WTC11 (cell line): ENCODE data around the gene DNAJC19. TPM values are rescaled to one million over a fixed set of nuclear protein-coding genes. Genes with fewer than 3 reads are reported as not detected.

Source experiments
- ATAC-seq: fragments of 200-7000 bp; cut with Tn5 transposase; 2 replicates; pipeline ENCODE4 v1.10.0; 2021; ENCODE audit warnings: mild to moderate bottlenecking, moderate library complexity
- CTCF ChIA-PET: fragments of 300-600 bp; sonication (Branson Sonifier 250); formaldehyde crosslinking; loops from one replicate; lab custom pipeline; 2021; ENCODE audit warnings: antibody characterized with exemption; lab: Charles Lee
- POLR2A ChIA-PET: fragments of 350-600 bp; sonication (Branson Sonifier 250); formaldehyde crosslinking; loops from one replicate; lab custom pipeline; 2021; ENCODE audit warnings: antibody characterized with exemption; lab: Charles Lee
- DNase-seq: peaks from one replicate; pipeline ENCODE4 v3.0.0; 2021; ENCODE audit warnings: low spot score
- H3K27ac Mint-ChIP-seq: 2 replicates; pipeline ENCODE4 v1.8.0; 2021; ENCODE audit warnings: mixed read lengths
- H3K27me3 Mint-ChIP-seq: 2 replicates; pipeline ENCODE4 v1.8.0; 2021; ENCODE audit warnings: low read depth, mild to moderate bottlenecking, moderate library complexity, mixed read lengths
- H3K36me3 Mint-ChIP-seq: 2 replicates; pipeline ENCODE4 v1.8.0; 2021; ENCODE audit warnings: mixed read lengths
- H3K4me1 Mint-ChIP-seq: 2 replicates; pipeline ENCODE4 v1.8.0; 2022; ENCODE audit warnings: mixed read lengths
- H3K4me3 Mint-ChIP-seq: 2 replicates; pipeline ENCODE4 v1.8.0; 2021; ENCODE audit warnings: mild to moderate bottlenecking, moderate library complexity, mixed read lengths
- H3K9me3 Mint-ChIP-seq: 2 replicates; pipeline ENCODE4 v1.8.0; 2021; ENCODE audit warnings: mixed read lengths
- CDX4 ChIP-seq: fragments of 250-450 bp; sonication (Bioruptor Pico); IDR thresholded peaks from 2 replicates; pipeline ENCODE4 v1.9.0; 2021; ENCODE audit warnings: moderate library complexity, mild to moderate bottlenecking, inconsistent platforms, borderline replicate concordance
- EMX1 ChIP-seq: fragments of 250-450 bp; sonication (Bioruptor Pico); IDR thresholded peaks from 2 replicates; pipeline ENCODE4 v1.8.0; 2021; ENCODE audit warnings: mild to moderate bottlenecking
- ESRRA ChIP-seq: sonication (generic); formaldehyde crosslinking; IDR thresholded peaks from 2 replicates; pipeline ENCODE4 v1.8.1; 2022; ENCODE audit warnings: mild to moderate bottlenecking, missing genetic modification reagents, borderline replicate concordance
- GTF2I ChIP-seq: fragments of 250-450 bp; sonication (Bioruptor Pico); conservative IDR thresholded peaks from 2 replicates; pipeline ENCODE4 v1.4.0; 2021; ENCODE audit warnings: mild to moderate bottlenecking
- HMGXB4 ChIP-seq: sonication (generic); formaldehyde crosslinking; IDR thresholded peaks from 2 replicates; pipeline ENCODE4 v1.8.1; 2023; ENCODE audit warnings: mild to moderate bottlenecking, moderate library complexity, missing genetic modification reagents
- JAZF1 ChIP-seq: fragments of 250-450 bp; sonication (Bioruptor Pico); IDR thresholded peaks from 2 replicates; pipeline ENCODE4 v1.9.0; 2021; ENCODE audit warnings: moderate library complexity, mild to moderate bottlenecking, inconsistent platforms
- MLX ChIP-seq: sonication (generic); formaldehyde crosslinking; IDR thresholded peaks from 2 replicates; pipeline ENCODE4 v1.8.1; 2023; ENCODE audit warnings: mild to moderate bottlenecking, missing genetic modification reagents, moderate library complexity
- MXD4 ChIP-seq: fragments of 250-450 bp; sonication (Bioruptor Pico); IDR thresholded peaks from 2 replicates; pipeline ENCODE4 v1.8.0; 2021; ENCODE audit warnings: mild to moderate bottlenecking, moderate library complexity, borderline replicate concordance
- PRRX2 ChIP-seq: fragments of 250-450 bp; sonication (Bioruptor Pico); IDR thresholded peaks from 2 replicates; pipeline ENCODE4 v1.8.0; 2021; ENCODE audit warnings: mild to moderate bottlenecking
- SMAD3 ChIP-seq: sonication (generic); formaldehyde crosslinking; IDR thresholded peaks from 2 replicates; pipeline ENCODE4 v1.8.0; 2022; ENCODE audit warnings: missing genetic modification reagents, mild to moderate bottlenecking, borderline replicate concordance
- SOX15 ChIP-seq: fragments of 250-450 bp; sonication (Bioruptor Pico); IDR thresholded peaks from 2 replicates; pipeline ENCODE4 v1.9.0; 2021; ENCODE audit warnings: mild to moderate bottlenecking
- ZNF232 ChIP-seq: sonication (generic); formaldehyde crosslinking; IDR thresholded peaks from 2 replicates; pipeline ENCODE4 v1.8.0; 2022; ENCODE audit warnings: mild to moderate bottlenecking, missing genetic modification reagents
- ZNF263 ChIP-seq: sonication (generic); formaldehyde crosslinking; IDR thresholded peaks from 2 replicates; pipeline ENCODE4 v1.8.1; 2022; ENCODE audit warnings: low read depth, mild to moderate bottlenecking, moderate library complexity, missing genetic modification reagents
- ZNF281 ChIP-seq: sonication (generic); formaldehyde crosslinking; IDR thresholded peaks from 2 replicates; pipeline ENCODE4 v1.8.0; 2023; ENCODE audit warnings: mild to moderate bottlenecking, missing genetic modification reagents
- ZNF317 ChIP-seq: sonication (generic); formaldehyde crosslinking; IDR thresholded peaks from 2 replicates; pipeline ENCODE4 v1.8.1; 2023; ENCODE audit warnings: low read depth, mild to moderate bottlenecking, moderate library complexity, missing genetic modification reagents, borderline replicate concordance
- ZNF423 ChIP-seq: fragments of 250-450 bp; sonication (Bioruptor Pico); IDR thresholded peaks from 2 replicates; pipeline ENCODE4 v2.1.2; 2022; ENCODE audit warnings: mild to moderate bottlenecking, moderate library complexity
- ZNF425 ChIP-seq: fragments of 250-450 bp; sonication (Bioruptor Pico); conservative IDR thresholded peaks from 2 replicates; pipeline ENCODE4 v1.9.0; 2021; ENCODE audit warnings: mild to moderate bottlenecking
- ZNF532 ChIP-seq: fragments of 250-450 bp; sonication (Bioruptor Pico); IDR thresholded peaks from 2 replicates; pipeline ENCODE4 v1.9.0; 2021; ENCODE audit warnings: mild to moderate bottlenecking, borderline replicate concordance
- total RNA-seq: library from RNA; stranded (reverse); gene quantifications from 3 replicates; pipeline ENCODE4 v1.2.3, GENCODE V29; 2021
- TF ChIP-seq, protein P1 (sequence below): fragments of 250-450 bp; sonication (Bioruptor Pico); IDR thresholded peaks from 2 replicates; pipeline ENCODE4 v1.9.0; 2021; ENCODE audit warnings: mild to moderate bottlenecking

Gene DNAJC19
- total RNA-seq, 1 experiment from 2014 or later = 65.7 TPM

GRCh38 chr3:181017690-181018089 is 28.2 kb upstream of the DNAJC19 start (continued):
- TF ChIP-seq HMGXB4 (CRISPR knock-in tag) (no peak), ZNF263 (CRISPR knock-in tag) (no peak), SOX15 (CRISPR knock-in tag) (no peak), EMX1 (CRISPR knock-in tag) (no peak), SMAD3 (no peak)

DNA sequence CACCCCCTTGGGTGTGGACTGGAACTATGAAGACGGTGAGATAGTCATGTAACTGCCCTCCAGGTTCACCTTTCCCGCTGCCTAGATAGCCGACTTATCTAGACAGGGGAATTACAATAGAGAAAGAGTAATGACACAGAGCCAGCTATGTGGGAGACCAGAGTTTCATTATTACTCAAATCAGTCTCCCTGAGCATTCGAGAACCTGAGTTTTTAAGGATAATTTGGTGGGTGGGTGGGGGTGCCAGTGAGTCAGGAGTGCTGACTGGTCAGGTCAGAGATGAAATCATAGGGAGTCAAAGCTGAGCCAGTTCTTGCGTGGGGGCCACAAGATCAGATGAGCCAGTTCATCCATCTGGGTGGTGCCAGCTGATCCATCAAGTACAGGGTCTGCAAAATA is 19.7 kb upstream of the DNAJC19 start:
- peaks cover 12% of the 10 kb centered on the region for H3K9me3 Mint-ChIP-seq
- DNase-seq = no peak
- CTCF ChIA-PET = no interaction called here
- no peak for TF ChIP-seq ZNF317
- TF ChIP-seq, all 79 proteins: peak for 0
- Mint-ChIP-seq H3K4me3 (no peak overlapping the region), H3K4me1 (peaks cover 6% of the 10 kb centered on the region), H3K36me3 (no peaks in the 10 kb centered on the region; the same call in 1 of the 2 replicates), H3K27ac (no peak overlapping the region), H3K27me3 (no peaks in the 10 kb centered on the region; the same call in 1 of the 2 replicates)
- peak; percentile 59 for ATAC-seq
- POLR2A ChIA-PET = no interaction called here

DNA sequence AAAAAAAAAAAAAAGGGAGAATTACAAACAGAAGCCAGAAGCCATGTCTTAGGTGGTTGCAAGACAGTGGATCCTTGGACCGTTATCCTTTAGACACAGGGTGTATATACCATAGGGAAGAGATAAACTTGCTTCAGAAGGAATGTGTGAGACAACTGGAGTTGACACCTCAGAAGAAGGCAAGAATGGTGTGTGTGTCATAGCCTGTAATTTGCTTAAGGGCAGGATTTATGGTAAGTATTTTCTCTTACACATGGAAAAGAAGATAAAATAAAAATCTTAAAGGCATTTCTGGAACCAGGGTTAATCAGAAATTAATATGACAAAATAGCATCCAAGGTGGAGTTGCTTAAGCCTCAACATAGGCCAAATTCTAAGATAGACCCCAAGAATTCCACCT is 19.3 kb upstream of the DNAJC19 start:
- Mint-ChIP-seq H3K27ac (no peak overlapping the region), H3K9me3 (peaks cover 12% of the 10 kb centered on the region), H3K4me3 (no peak overlapping the region), H3K27me3 (peaks cover under 1% of the 10 kb centered on the region), H3K4me1 (peaks cover 8% of the 10 kb centered on the region), H3K36me3 (no peaks in the 10 kb centered on the region; the same call in 1 of the 2 replicates)
- no peak for ATAC-seq
- no peak for DNase-seq
- ChIA-PET CTCF (no interaction called here), POLR2A (no interaction called here)
- TF ChIP-seq ZNF281 (no peak), JAZF1 (CRISPR knock-in tag) (no peak), CDX4 (CRISPR knock-in tag) (no peak), MXD4 (CRISPR knock-in tag) (no peak), PRRX2 (CRISPR knock-in tag) (no peak), ZNF232 (no peak), EMX1 (CRISPR knock-in tag) (no peak), HMGXB4 (CRISPR knock-in tag) (no peak), ZNF423 (CRISPR knock-in tag) (no peak), GTF2I (CRISPR knock-in tag) (no peak), ESRRA (CRISPR knock-in tag) (no peak), ZNF532 (CRISPR knock-in tag) (no peak), ZNF425 (CRISPR knock-in tag) (no peak), MLX (no peak)
- TF ChIP-seq, protein P1, sequence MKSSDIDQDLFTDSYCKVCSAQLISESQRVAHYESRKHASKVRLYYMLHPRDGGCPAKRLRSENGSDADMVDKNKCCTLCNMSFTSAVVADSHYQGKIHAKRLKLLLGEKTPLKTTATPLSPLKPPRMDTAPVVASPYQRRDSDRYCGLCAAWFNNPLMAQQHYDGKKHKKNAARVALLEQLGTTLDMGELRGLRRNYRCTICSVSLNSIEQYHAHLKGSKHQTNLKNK (CRISPR knock-in tag) = no peak
